ENCODE results near the gene DIABLO.
"Not testable (repeated sequence)": the region's sequence is repeated elsewhere in the genome, so short reads cannot be mapped to it uniquely, and the experiment has no call there.

The DIABLO gene

GRCh38 chr12:122208073-122208820 is 17.6 kb downstream of the DIABLO start:
- DNase-seq, result no peak

- DNase-seq, result no peak
Observed at GRCh38 chr12:122207391-122207790, 18.5 kb downstream of the DIABLO start.

GRCh38 chr12:122206976-122207375 is 18.9 kb downstream of the DIABLO start:
- DNase-seq, result no peak

DNA sequence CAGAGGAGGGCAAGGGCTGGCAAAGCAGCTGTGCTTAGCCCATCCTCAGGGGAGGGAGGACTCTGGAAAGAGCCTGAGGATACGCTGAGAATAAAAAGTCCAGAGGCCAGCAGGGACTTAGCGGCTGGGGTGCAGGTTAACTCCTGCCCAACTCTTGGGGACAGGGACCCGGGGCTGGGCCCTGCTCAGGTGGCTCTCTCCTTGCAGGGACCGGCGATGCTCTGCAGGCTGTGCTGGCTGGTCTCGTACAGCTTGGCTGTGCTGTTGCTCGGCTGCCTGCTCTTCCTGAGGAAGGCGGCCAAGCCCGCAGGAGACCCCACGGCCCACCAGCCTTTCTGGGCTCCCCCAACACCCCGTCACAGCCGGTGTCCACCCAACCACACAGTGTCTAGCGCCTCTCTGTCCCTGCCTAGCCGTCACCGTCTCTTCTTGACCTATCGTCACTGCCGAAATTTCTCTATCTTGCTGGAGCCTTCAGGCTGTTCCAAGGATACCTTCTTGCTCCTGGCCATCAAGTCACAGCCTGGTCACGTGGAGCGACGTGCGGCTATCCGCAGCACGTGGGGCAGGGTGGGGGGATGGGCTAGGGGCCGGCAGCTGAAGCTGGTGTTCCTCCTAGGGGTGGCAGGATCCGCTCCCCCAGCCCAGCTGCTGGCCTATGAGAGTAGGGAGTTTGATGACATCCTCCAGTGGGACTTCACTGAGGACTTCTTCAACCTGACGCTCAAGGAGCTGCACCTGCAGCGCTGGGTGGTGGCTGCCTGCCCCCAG is 19.6 kb downstream of the DIABLO start:
- no peak for DNase-seq

DNA sequence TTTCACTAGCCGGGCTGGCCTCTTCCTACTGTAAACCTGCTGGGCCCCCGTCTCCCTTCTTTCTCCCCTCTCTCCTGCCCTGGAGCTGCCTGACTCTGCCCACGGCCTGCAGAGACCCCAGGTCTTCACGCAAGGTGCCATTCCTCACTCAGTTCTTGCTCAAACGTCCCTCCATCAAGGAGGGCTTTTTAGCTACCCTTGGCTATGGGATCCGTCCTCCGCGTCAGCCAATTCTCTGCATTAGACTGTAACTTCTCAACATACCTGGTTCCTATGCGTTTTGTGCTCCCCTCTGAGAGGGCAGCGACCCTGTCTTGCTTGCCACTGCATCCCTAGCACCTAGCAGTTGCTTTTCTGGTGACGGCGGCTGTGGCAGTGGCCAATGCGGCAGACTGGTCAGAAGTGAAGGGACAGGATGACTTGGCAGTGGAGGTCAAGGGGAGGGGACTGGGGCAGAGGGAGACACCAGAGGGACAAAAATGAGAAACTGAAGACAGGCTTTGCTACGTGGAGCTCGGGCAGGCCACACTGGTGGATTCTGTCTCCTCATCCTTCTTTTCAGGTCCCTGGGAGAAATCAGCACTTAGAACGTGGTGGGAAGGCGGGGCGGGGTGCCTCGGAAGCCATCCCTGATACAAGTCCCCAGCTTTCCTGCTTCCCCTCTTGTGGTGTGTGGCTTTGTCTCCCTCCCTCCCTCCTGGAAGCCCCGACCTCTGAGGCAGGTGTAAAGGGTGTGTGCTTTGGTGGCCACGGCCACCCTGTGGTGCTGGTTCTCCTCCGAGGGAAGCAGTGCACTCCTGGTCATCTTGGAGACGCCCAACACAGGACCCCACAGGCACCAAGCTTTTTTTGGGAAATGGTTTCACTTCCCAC is 20.6 kb downstream of the DIABLO start:
- no peak for DNase-seq

DNA sequence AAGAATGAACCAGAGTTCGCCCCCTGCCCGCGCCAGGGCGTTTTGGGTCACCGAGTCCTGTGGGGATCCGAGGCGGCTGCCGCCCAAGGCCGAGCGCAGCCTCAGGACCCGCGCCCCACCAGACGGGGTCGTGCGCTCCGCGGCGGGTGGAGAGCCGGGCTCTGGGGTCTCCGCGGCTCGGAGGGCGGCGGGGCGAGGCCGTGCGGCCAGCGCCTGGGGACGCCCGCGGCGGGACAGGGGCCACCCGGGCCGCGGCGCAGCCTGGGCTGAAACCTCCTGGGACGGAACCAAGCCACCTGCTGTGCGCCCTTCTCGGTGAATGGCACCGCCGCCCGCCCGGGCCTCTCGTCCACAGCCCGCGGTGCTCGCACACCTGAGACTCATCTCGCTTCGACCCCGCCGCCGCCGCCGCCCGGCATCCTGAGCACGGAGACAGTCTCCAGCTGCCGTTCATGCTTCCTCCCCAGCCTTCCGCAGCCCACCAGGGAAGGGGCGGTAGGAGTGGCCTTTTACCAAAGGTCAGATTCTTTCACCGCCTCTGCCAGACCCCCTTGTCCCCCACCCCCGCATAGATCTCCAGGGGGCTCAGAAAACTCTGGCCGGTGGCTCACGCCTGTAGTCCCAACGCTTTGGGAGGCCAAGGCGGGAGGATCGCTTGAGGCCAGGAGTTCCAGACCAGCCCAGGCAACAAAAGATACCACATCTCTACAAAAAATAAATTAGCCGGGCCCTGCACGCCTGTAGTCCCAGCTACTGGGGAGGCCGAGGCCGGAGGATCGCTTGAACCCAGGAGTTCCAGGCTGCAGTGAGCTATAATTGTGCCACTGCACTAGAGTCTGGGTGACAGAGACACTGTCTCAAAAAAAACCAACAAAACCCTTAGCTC is 21.4 kb downstream of the DIABLO start:
- peak in 1 of 3 donors; percentile 13 for DNase-seq

- DNase-seq, result peak; percentile 63 to 78 (median 75)
Observed at GRCh38 chr12:122203301-122204166, 22.3 kb downstream of the DIABLO start, which contains the start of gene B3GNT4. TSS of gene B3GNT4 (plus strand) at chr12:122203709. CDS start at chr12:122204619, 910 bp downstream.

- DNase-seq, result not testable (repeated sequence)
Observed at GRCh38 chr12:122202811-122203210, 23.0 kb downstream of the DIABLO start.

DNA sequence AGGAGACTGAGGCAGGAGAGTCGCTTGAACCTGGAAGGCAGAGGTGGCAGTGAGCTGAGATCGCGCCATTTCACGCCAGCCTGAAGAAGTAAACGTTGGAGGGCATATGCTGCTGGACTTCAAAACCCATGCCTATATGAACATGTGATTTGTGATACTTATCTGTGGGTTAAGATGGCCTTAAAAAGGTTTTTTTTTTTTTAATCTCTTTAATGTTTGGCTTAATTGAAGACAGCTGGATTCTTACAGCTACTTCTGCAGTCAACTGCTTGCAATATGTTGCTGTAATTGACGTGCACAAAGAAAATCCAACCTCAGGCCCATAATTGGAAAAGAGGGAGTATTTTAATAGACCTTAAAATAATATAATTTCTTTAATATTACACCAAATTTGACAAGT is 23.8 kb downstream of the DIABLO start:
- DNase-seq, result no peak

DNA sequence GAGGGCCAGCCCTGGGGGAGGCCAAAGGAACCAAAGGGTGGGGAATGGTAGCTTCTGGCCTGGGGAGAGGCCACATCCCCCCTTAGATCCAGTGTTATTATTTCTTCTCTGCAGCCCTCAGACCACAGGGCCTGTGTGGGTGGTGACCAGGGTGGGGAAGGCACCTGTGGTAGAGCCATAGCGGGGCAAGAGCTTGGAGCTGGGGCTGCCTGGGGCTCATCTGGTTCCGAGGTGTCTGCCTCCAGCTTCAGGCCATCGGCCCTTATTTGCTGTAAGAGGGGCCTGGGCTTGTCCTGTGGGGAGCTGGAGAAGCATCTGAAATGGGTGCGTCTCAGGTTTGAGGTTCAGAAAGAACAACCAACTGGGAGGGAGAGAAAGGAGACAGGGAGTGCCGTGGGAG is 24.5 kb downstream of the DIABLO start:
- DNase-seq, result no peak

- DNase-seq, result no peak
Observed at GRCh38 chr12:122200541-122201175, 25.2 kb downstream of the DIABLO start.

- DNase-seq, result no peak
Observed at GRCh38 chr12:122199484-122200355, 26.1 kb downstream of the DIABLO start.

- DNase-seq, result peak; percentile 47 to 66 (median 56)
Observed at GRCh38 chr12:122197612-122197966, 28.3 kb downstream of the DIABLO start.

DNA sequence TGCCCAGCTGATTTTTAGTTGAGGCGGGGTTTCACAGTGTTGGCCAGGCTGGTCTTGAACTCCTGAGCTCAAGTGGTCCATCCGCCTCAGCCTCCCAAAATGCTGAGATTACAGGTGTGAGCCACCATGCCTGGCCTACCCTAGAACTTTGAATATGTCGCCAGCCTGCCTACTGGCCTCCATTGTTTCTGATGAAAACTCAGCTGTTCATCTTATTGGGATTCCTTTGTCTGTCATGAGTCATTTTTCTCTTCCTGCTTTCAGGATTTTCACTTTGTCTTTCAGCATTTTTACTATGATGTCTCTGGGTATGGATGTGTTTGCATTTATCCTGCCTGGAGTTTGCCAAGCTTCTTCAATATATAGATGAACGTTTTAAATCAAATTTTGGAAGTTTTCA is 30.4 kb downstream of the DIABLO start:
- DNase-seq, result no peak

- no peak for DNase-seq
Observed at GRCh38 chr12:122194804-122195203, 31.0 kb downstream of the DIABLO start.

DNA sequence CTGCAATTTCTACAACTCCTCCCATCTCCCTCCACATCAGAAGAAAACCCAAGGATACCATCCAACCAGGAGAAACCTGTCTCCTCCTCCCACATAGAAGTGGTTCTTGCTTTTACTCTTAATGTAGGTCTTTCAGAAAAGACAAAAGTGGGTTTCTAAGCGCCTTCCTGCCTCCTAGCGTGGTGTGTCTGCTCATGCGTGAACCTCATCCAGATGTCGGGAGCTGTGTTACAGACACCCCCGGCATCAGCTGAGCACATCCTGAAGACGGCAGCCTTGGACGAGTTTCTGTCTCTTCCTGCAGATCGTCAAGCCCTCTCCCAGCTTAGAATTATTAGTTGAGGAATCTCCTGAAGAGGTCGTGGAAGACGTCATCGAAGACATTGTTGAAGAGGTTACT is 33.4 kb downstream of the DIABLO start:
- no peak for DNase-seq

GRCh38 chr12:122190842-122191668 is 34.8 kb downstream of the DIABLO start:
- DNase-seq, result peak; percentile 59 to 72 (median 69)

DNA sequence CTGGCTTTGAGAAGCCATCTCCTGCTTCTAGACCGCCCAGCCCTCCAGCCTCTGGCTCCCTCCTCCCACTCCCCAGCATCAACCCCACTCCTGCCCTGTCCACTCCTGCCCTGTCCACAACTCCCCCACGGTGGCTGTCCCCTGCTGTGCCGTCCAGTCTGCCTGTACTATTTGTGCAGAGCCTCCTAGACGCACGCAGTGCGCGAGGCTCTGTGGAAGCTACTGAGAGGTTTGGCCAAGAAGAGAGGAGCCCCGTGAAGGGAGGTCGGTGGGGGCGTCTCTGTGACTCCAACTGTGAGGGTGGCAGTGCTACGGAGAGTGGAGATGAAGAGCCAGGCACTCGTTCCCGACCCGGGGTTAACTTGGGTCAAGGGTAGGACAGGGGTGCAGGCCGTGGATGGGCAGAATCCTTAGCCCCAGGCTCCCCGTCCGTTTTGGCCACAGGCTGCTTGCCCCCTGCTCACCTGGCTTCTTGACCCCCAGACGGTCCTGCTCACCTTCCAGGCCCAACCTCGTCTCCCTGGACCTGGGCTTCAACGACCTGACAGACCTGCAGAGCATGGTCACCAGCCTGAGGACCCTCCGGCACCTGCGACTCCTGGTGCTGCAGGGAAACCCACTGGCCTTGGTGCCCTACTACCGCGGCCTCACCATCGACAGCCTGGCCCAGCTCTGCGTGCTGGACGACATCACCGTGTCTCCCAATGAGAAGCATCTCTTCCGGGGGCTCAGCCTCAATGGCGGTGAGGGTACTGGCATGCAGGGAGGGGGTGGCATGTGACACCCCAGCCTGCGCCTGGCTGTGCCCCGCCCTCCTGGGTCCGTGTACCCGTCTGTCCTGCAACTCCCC is 36.0 kb downstream of the DIABLO start:
- no peak for DNase-seq

Data from suppressor macrophage treated with lipopolysaccharide for 1 hour (primary cell).